Fibroblast of peridontal ligament (primary cell): ENCODE data around the gene NMNAT3.
"Not testable (repeated sequence)": the region's sequence is repeated elsewhere in the genome, so short reads cannot be mapped to it uniquely, and the experiment has no call there.

Experiments
- DNase-seq: peaks from one replicate; pipeline ENCODE4 v3.0.0-alpha.2; 2010; ENCODE audit errors: extremely low read depth

Gene NMNAT3

GRCh38 chr3:139583651-139584050 lies 94.1 kb downstream of the NMNAT3 start:
- DNase-seq = not testable (repeated sequence)

DNA sequence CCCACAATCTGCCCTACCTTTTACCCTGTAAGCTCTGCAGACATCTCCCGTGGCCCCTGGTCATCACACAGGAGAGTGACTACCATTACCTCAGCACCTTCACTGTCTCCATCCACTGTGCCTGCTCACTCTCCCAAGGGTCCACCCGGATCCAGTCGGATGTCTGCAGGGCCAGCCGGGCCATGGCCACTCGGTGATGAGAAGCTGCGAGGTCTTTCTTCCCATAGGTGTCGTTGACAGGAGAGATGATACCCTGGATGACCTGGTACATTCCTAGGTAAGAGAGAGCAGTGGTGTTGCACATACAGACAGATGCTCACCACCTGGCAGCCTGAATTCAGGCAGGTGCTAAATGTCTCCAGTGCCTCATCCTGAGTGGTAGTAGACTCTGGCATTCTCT lies 99.0 kb downstream of the NMNAT3 start:
- no peak for DNase-seq

DNA sequence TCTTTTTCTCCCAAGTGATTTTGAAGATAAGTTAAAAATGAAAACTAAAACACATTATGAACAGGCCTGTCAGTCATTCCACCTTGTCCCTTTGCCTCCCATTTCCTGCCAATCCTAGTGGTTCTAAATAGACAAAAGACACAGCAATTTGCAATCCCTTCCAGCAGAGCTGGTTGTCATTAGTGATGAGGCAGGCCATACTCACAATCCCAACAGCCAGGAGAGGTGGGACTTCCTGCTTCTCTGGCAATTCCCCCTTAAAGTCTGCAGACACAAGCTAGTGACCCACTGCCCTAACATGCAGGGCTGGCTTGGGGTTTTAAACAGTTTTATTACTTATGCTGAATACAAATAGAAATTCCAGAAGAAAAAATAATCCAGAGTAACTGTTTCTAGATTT lies 99.9 kb downstream of the NMNAT3 start:
- no peak for DNase-seq

DNA sequence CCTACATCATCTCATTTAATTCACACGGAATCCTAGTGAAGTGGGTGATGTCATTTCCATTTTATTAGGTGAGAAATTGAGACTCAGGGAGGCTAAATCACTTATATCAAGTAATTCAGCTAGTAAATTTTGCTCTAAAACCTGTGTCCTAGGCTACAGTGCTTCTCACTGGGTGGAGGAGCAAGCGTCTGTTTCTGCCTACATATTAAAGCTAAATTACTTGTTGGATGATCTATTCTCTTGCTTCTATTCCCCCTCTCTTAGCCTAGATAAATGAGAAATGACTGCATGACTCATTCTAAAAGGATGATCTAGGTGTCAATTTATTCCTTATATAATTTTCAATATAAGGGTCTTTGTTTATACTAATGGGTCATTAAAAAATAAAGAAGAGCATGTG lies 100.4 kb downstream of the NMNAT3 start:
- DNase-seq = no peak

DNA sequence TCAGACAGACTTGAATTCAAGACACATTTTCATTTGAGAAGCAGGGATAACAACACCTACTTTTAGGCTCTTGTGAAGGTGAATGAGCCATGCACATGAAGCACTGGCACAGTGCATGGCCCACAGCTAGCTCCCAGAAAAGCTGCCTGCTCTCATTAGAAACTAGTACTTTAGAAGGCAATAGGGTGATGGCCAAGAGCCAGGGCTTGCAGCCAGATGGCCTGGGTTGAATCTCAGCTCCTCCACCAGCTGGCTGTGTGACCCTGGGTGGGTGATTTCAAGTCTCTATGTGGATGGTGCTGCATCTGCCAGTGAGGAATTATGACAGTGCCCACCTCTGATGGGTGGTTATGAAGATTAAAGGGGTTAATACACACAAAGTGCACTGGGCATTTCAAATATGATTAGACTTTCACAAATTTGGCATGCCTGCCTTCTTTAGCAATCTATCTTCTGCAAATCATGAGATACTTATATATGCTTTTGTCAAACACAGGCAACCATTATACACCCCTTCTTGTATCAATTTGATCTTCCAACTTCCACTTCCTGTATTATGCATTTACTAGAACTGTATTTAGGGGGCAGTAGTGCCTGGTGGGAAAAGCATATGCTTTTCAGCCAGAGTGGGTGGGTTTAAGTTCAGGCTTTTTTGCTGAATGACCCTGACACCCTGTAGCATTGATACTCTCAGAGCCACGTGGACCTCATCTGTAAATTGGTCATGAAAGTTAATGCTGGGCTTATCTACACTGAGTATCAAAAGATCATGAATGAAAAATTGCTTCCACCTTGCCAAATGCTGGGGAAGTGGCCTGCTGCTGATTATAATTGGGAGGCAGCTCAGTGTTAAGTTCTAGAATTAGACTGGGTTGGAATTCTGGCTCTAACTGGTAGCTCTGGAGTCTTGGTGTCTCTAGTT lies 103.5 kb downstream of the NMNAT3 start:
- no peak for DNase-seq

DNA sequence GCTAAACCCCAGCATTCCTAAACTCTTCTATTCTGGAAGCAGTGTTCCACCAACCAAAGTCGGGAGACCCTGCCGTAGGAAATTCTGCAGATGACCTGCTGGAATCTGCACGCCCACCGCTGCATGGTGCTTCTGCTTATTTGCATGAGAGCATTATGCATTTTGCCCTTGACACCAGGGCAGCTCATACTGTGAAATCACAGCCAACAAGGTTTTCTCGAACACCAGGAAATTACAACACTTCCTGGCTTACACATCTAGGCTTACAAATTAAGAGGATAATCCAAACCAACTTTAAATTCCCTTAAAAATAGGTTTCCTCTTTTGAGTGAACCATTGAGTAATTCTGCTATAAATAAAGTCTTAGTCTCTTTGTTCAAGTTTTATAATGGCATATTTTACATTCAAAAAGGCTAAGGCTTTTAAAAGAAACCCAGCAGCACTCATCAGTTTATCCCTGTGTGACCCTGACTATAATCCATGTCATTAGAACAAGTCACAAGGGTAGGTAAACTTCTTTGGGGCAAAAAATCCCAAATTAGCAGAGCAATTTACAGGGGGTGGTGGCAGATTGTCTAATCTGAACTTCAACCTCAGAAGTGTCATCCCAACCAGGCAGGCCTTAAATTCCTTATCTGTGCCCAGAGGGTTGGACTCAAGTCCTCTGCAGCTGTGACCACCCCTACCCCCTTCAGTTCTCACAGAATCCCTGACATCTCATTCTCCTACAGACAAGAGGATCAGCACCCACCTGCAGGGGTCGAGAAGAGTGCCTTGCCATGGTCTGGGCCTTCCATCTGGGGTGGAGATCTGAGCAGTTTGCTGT lies 104.7 kb downstream of the NMNAT3 start:
- no peak for DNase-seq

- DNase-seq = no peak
These were observed 106.1 kb downstream of the NMNAT3 start for GRCh38 chr3:139571711-139572110.

DNA sequence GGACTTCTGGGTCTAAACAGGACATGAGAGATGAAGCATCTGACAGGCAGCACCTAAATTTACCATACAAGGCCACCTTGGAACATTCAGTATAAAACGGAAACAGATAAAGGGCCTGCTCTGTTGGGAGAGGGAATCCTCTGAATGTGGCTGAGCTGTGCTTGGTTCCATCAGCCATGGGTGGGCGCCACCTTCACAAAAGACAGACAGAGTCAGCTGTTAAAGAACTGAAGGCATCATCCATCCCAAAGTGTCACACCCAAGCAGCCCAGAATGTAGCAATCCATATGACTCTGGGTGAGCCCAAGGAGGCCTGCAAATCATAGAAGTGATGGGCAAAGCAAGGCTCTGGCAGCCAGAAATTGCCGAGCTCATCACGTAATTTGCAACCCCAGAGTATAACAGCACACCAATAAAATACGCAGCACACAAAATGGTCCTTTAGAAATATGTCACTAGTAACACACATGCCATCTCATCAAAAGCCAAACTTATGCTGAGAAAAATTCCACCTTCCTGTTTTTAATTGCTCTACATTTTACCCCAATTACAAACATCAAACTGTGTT lies 113.4 kb downstream of the NMNAT3 start:
- no peak for DNase-seq

DNA sequence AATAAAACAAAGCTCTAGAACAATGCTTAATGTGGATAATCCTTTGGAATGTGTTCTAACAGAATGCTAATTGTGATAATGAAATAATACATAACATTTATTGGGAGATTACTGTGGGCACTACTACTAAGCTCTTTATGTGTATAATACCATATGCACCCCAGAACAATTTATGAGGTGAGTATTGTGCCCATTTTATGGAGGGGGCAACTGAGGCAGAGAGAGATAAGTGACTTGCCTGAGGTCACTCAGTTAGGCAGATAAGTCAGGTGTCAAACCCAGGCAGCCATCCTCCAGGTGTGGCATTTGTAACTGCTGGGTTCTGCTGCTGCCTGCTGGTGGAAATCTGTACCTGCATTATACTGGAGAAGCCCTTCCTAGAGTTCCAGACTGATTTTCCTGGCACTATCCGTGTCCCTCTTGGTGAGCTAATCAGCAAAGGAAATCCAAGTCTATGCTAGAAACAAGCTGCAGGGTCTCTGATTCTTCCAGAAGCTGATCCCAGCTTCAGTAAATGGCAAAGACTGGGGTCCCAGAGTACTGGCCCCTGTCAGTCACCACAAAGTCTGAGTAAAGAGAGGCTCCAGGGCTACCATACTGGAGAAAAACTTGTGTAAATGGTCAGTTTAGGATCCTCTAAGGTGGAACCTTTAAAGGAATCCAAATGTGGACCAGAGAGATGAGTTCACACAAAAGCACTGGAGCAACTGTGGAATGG lies 115.7 kb downstream of the NMNAT3 start:
- peak; percentile 32 for DNase-seq

DNA sequence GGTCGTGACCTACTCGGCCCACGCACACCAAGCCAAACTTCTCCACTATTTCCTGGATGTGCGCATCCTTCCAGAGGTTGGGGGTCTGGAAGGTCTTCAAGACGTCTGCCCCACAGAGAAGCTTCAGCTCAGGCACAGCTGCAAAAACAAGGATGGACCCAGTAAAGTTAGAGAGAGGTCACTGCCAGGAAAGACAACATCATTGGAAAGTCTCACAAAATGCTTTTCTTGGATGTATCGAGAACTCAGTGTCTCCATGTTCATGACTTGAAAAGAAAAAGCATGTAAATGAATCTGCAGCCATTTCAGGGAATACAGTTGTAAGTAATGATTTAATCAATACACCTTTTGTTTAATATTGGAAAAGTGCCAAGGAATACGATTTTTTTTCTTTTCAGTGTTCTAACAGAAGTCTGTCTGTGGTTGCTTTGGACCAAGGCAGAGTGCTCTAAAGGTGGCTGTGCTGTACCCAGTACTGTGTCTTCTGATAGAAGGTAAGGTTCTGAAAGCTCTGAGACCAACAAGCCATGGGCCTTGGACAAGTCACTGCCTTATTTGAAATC lies 116.4 kb downstream of the NMNAT3 start:
- DNase-seq = no peak

DNA sequence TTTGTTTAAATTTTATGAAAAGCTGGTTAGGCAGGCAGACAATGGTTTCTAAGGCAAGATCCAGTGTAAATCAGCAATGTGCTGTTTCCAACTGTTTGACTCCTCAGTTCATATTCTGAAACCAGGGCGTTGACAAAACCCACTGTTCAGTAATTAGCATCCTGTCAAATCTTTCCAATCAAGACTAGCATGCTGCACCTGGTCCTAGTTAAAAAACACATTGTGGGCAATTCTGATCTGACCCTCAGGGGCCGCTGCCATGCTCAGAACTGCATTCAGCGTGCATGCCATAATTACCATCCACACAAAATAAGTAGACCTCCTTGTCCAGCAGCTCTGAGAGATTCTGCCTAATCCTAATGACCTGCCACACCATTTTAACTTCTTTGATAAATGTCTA lies 117.4 kb downstream of the NMNAT3 start:
- no peak for DNase-seq

DNA sequence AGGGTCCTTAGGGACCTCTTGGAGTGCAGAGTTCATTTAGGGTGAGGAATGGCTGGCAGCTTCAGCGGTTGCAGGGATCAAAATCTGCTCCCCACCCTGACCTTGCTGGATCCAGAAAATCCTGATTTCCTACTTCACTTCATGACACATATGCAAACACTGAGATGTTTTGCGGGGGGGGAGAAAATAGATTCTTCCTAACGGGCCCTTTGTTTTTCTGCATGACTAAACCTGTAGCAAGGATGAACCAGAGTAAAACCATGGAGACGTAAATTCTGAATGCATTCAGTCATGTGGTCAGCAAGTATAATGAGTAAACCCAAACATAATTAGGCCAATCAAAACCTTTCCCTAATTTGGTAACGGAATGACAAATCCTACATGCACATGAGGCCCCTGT lies 118.2 kb downstream of the NMNAT3 start:
- peak; percentile 55 for DNase-seq

- DNase-seq = no peak
These were observed 119.2 kb downstream of the NMNAT3 start for GRCh38 chr3:139558351-139559266.

GRCh38 chr3:139557041-139557440 lies 120.7 kb downstream of the NMNAT3 start:
- no peak for DNase-seq

GRCh38 chr3:139555249-139555648 lies 122.5 kb downstream of the NMNAT3 start:
- peak; percentile 45 for DNase-seq

DNA sequence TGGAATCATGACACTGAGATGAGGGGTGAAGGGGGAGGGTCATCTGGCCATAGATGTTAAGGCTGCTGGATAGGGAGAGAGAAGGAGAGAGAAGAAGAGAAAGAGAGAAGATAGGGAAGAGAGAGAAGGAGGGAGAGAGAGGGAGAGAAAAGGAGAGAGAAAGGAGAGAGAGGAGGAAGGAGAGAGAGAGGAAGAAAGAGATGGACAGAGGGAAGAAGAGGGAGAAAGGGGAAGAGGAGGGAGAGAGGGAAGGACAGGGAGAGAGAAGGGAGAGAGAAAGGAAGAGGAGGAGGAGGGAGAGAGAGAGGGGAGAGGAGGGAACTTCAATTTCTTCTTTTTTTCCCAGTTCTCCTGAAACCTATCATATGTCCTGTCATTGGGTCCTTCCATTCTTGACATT lies 123.1 kb downstream of the NMNAT3 start:
- no peak for DNase-seq

DNA sequence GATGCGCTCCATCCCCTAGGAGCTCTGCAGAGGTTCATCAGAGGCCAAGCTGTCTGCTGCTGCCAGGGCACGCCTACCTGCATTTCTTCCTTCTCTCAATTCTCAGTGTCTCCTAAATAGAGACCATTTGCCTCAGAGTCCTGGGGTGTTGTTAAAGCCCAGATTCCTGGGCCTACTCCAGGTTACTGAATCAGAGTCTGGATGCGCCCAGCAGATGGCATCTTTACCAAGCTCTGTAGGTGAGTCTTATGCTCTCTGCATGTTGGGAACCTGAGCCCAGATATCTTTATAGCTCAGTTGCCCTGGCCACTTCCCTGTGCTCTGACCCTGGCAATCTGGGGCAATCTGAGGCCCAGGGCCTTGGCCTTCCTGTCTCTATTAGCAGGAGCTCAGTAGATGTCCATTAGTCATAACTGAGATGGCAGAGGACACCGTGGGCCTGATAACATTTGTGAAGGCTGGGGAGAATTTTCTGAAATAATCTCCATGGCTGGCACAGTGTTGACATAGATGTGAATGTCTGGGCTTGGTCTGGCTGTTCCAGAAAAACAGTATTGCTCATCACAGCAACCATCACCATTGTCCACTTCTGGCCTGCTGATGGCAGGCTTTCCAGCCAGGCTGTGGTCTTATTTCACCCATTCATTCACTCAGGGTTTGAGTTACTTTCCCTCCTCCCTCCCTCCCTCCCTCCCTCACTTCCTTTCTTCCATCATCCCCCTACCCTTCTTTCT lies 125.0 kb downstream of the NMNAT3 start:
- no peak for DNase-seq

- no peak for DNase-seq
These were observed 129.0 kb downstream of the NMNAT3 start for GRCh38 chr3:139548801-139549200.

- DNase-seq = no peak
These were observed 130.1 kb downstream of the NMNAT3 start for GRCh38 chr3:139547666-139548065.

- DNase-seq = no peak
These were observed 131.0 kb downstream of the NMNAT3 start for GRCh38 chr3:139546772-139547171.
